ENCODE measurements around the gene BOLA3. TPM values are rescaled to one million over a fixed set of nuclear protein-coding genes. Genes with fewer than 3 reads are reported as not detected.

BOLA3 gene
- total RNA-seq, 3 donors from 2014 or later (not counting 1 experiment from before 2014, with no cell fraction given), result 8.1 to 13.8 (median 11.9) TPM

DNA sequence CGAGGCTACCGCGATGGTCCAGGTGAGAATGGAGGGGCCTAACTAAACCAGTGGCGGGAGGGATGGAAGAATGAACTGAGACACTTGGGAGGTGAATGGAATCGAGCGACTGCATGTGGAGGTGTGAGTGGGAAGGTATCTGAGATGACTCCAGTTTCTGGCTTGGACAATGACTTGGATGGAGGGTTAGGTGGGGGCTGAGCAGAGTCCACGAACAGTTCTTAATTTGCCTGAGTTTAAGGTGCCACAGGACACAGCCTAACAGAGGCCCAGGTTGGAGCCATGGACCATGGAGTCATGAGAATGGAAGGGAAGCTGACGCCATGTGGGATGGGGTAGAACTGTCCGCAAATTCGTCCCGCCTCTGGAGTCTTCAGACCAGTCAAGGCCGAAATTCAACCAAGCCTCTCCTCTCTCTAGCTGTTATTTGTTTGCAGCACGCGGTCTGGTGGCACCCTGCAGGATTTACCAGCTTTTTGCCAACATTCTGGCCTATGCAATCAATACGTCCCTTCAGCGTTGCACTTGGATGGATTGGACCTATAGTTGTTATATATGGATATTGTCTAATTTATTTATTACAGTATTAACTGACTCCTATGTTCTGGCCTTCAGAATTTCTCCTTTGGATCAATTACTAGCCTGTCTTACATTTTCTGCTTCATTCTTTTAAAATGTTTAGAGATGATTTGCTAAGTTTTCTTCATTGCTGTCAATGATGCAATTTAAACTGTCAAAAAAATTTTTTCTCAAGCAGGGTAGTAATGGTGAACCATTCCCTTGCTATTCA lies 940 bp upstream of the BOLA3 start:
- intact Hi-C loops (cut with micrococcal nuclease), result loop anchor here (10.0 kb wide), 1 partner anchor 164 kb away; the partner anchor contains the start of gene TET3
- H3K36me3 Mint-ChIP-seq, result no peaks in the 10 kb centered on the region
- H3K9me3 Mint-ChIP-seq, result no peaks in the 10 kb centered on the region
- Histone ChIP-seq H3K4me3 (ENCODE audit: low read length) (peak overlapping the region; percentile 42), H3K27ac (ENCODE audit: low read length) (peak overlapping the region; percentile 39), H3K36me3 (ENCODE audit: control insufficient read depth, insufficient read depth, low read length) (peaks cover 24% of the 10 kb centered on the region), H3K4me1 (ENCODE audit: control insufficient read depth, insufficient read depth, low read length) (peaks cover 22% of the 10 kb centered on the region), H3K27me3 (ENCODE audit: control insufficient read depth, insufficient read depth, low read length) (no peaks in the 10 kb centered on the region), H3K9me3 (ENCODE audit: control insufficient read depth, insufficient read depth, low read length) (no peaks in the 10 kb centered on the region)
- no peak for TF ChIP-seq CTCF (IDR thresholded peaks at IDR 0.05)
- no peak overlapping the region for H3K4me3 Mint-ChIP-seq
- DNase-seq (peak in 1 of 2 donors; percentile 13), ATAC-seq (no peak)
- H3K27me3 Mint-ChIP-seq (ENCODE audit: low read depth in 2 of 2), result no peaks in the 10 kb centered on the region
- peaks cover 0 to 4% of the 10 kb centered on the region in 2 donors for H3K4me1 Mint-ChIP-seq
- WGBS (ENCODE audit: insufficient coverage), result 59% methylated on average over 15 of the region's 16 CpGs
- no peak overlapping the region for H3K27ac Mint-ChIP-seq

DNA sequence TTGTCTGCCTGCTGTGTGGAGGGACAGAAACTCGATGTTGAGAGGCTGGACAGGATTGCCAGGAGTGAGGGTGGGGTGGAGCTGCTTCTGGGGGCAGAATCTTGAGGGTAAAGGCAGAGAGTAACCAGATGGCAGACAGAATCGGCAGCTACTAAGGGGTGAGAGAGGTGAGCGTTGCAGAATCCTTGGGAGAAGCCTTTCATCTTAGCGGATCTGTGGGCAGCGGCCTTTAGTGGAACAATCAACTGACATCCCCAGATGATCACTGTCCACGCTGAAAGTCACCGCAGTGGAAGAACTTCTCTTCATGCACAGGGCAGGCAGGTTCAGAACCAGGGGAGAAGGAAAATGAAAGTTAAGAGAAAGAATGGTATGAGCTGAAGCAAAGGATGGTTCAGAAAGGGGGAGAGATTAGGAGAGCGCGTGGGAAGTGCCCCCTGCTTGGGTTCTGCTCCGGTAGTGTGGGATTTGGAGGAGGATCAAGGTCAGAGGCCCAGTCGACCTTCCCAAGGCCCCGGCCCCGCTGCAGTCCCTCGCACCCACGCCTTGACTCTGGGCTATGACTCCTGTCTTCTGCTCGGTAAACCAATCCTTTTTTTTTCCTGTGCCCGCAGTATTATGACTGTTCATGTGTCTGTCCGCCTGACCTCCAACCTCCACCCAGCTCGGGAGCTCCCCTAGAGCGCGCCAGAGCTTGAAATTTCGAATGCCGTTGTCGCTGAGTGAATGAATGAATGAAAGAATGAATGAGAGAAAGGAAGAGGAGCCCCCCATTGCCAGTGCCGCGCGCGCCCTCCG lies 584 bp downstream of the BOLA3 start:
- Mint-ChIP-seq H3K27me3 (ENCODE audit: low read depth in 2 of 2) (no peaks in the 10 kb centered on the region), H3K27ac (no peak overlapping the region), H3K36me3 (no peaks in the 10 kb centered on the region), H3K4me3 (no peak overlapping the region), H3K4me1 (peaks cover 0 to 5% of the 10 kb centered on the region in 2 donors), H3K9me3 (no peaks in the 10 kb centered on the region)
- ATAC-seq, result peak; percentile 38 to 52 (median 48)
- Histone ChIP-seq H3K9me3 (ENCODE audit: control insufficient read depth, insufficient read depth, low read length) (no peaks in the 10 kb centered on the region), H3K4me3 (ENCODE audit: low read length) (peak overlapping the region; percentile 52), H3K36me3 (ENCODE audit: control insufficient read depth, insufficient read depth, low read length) (peaks cover 12% of the 10 kb centered on the region), H3K27ac (ENCODE audit: low read length) (peak overlapping the region; percentile 39), H3K4me1 (ENCODE audit: control insufficient read depth, insufficient read depth, low read length) (peaks cover 22% of the 10 kb centered on the region), H3K27me3 (ENCODE audit: control insufficient read depth, insufficient read depth, low read length) (no peaks in the 10 kb centered on the region)
- WGBS (ENCODE audit: insufficient coverage), result 17% methylated on average over 27 of the region's 29 CpGs
- TF ChIP-seq CTCF (IDR thresholded peaks at IDR 0.05), result no peak
- DNase-seq, result no peak
- intact Hi-C loops (cut with micrococcal nuclease), result loop anchor here (2.0 to 10.0 kb wide), 2 partner anchors 162 to 322 kb away; partner anchors contain the start of gene TET3

DNA sequence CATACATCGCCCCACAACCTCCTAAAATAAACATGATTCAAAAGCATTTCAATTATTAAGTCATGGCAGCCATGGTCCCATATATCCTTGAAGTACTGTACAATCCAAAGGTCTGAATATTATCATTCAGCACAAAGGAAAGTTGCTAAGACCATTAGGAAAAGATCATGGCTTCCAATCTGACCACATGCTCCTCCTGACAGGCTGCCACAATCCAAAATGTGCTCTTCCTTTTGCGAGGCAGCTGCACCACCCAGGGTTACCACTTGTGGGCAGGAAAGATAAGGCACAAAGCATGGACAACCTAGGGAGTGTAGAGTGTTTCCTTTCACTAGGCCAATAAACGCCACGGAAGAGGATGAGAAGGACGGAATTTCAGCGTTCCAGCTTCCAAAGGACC lies 5.4 kb downstream of the BOLA3 start:
- no peaks in the 10 kb centered on the region for H3K9me3 ChIP-seq (ENCODE audit: control insufficient read depth, insufficient read depth, low read length)
- no peaks in the 10 kb centered on the region for H3K27me3 Mint-ChIP-seq (ENCODE audit: low read depth in 2 of 2)
- DNase-seq (no peak), ATAC-seq (no peak)
- H3K4me3 Mint-ChIP-seq, result no peak overlapping the region
- H3K27me3 ChIP-seq (ENCODE audit: control insufficient read depth, insufficient read depth, low read length), result no peaks in the 10 kb centered on the region
- no peaks in the 10 kb centered on the region for H3K9me3 Mint-ChIP-seq
- intact Hi-C loops (cut with micrococcal nuclease), result loop anchor here (10.0 kb wide), 1 partner anchor 158 kb away; the partner anchor contains the start of gene TET3
- peaks cover 6% of the 10 kb centered on the region in 2 donors for H3K4me1 Mint-ChIP-seq
- H3K4me3 ChIP-seq (ENCODE audit: low read length), result no peak overlapping the region
- TF ChIP-seq CTCF (IDR thresholded peaks at IDR 0.05), result no peak
- no peak overlapping the region for H3K27ac Mint-ChIP-seq
- 84% methylated on average over 6 of the region's 6 CpGs for WGBS (ENCODE audit: insufficient coverage)
- H3K4me1 ChIP-seq (ENCODE audit: control insufficient read depth, insufficient read depth, low read length), result peaks cover 12% of the 10 kb centered on the region
- H3K36me3 Mint-ChIP-seq, result no peaks in the 10 kb centered on the region
- H3K27ac ChIP-seq (ENCODE audit: low read length), result no peak overlapping the region
- H3K36me3 ChIP-seq (ENCODE audit: control insufficient read depth, insufficient read depth, low read length), result peaks cover 4% of the 10 kb centered on the region

All from natural killer cell (primary cell).